Subcutaneous abdominal adipose tissue (tissue), 5 donors: ENCODE data around the gene VSX2.

Source experiments
- H3K27ac ChIP-seq: one replicate; pipeline ENCODE4 v1.7.0; 2013; ENCODE audit warnings: low read depth, mild to moderate bottlenecking, inconsistent platforms, low read length, moderate library complexity
- H3K27me3 ChIP-seq, 5 donors: one replicate each; pipeline ENCODE4 v1.7.0; 2013; ENCODE audit warnings: low read length in 5 of 5, inconsistent platforms in 1 of 5; ENCODE audit not compliant: control insufficient read depth in 5 of 5, insufficient read depth in 4 of 5
- H3K36me3 ChIP-seq, 5 donors: one replicate each; pipeline ENCODE4 v1.7.0; 2013; ENCODE audit warnings: low read length in 5 of 5; ENCODE audit not compliant: control insufficient read depth in 5 of 5, insufficient read depth in 5 of 5
- H3K4me1 ChIP-seq, 5 donors: one replicate each; pipeline ENCODE4 v1.7.0; 2013; ENCODE audit warnings: low read length in 5 of 5, mild to moderate bottlenecking in 3 of 5, moderate library complexity in 1 of 5; ENCODE audit not compliant: control insufficient read depth in 5 of 5, insufficient read depth in 5 of 5
- H3K4me3 ChIP-seq, 5 donors: one replicate each; pipeline ENCODE4 v1.7.0; 2013; ENCODE audit warnings: low read length in 5 of 5, low read depth in 1 of 5
- H3K9ac ChIP-seq, 5 donors: one replicate each; pipeline ENCODE4 v1.7.0; 2013; ENCODE audit warnings: low read length in 5 of 5, mild to moderate bottlenecking in 4 of 5, moderate library complexity in 3 of 5
- H3K9me3 ChIP-seq, 5 donors: one replicate each; pipeline ENCODE4 v1.7.0; 2013; ENCODE audit warnings: low read length in 5 of 5; ENCODE audit not compliant: control insufficient read depth in 5 of 5
- donor health status: healthy.
- donor health status: healthy.
- donor health status: healthy.
- donor health status: healthy.
- donor health status: healthy.

VSX2 gene

DNA sequence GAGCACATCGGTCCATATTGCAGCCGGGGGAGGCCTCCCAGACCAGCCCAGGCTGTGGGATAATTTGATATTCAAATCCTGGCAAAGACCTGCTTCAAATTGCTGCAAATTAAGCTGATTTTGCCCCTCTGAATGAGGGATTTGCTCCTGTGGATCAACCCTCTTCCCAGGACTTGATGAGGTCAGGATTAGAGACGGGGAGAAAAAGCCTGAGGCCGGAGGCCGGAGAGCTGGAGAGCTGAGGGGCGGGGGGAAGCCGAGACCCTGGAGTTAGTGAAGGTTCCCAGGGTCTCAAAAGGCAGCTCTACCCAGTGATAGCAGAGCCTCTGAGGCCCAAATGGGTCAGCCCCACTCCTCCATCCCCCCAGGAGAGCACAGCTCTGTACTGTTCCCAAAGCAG, 17.5 kb upstream of the VSX2 start:
- H3K27me3 ChIP-seq: peaks cover 17 to 37% (median 25%) of the 10 kb centered on the region in 5 donors

GRCh38 chr14:74223016-74223415, 16.2 kb upstream of the VSX2 start:
- Histone ChIP-seq H3K9me3 (no peaks in the 10 kb centered on the region), H3K4me3 (no peak overlapping the region), H3K9ac (no peak overlapping the region), H3K36me3 (no peaks in the 10 kb centered on the region), H3K27me3 (peaks cover 14 to 35% (median 24%) of the 10 kb centered on the region in 5 donors), H3K27ac (no peak overlapping the region), H3K4me1 (peaks cover 0 to 1% (median under 1%) of the 10 kb centered on the region in 5 donors)

More for the DNA sequence above, 17.5 kb upstream of the VSX2 start:
- no peaks in the 10 kb centered on the region for H3K9me3 ChIP-seq
- no peak overlapping the region for H3K4me3 ChIP-seq
- H3K9ac ChIP-seq: no peak overlapping the region
- H3K27ac ChIP-seq: no peak overlapping the region
- no peaks in the 10 kb centered on the region for H3K36me3 ChIP-seq
- H3K4me1 ChIP-seq: peaks cover 0 to 8% (median 5%) of the 10 kb centered on the region in 5 donors

DNA sequence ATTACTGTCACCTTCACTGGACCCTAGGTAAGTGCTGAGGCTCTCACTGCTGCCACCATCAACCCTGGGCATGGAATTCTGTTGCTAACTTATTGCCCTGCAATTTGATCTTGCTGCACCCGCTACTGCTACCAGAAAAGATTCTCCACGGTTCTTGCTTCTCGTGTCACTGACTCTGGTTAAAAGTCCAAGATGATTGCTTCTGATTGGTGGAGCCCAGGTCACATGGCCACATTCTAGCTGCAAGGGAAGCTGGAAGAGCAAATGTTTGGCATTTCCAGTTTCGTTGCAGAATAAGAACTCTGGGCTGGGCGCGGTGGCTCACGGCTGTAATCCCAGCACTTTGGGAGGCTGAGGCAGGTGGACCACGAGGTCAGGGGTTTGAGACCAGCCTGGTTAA, 7.5 kb upstream of the VSX2 start:
- peaks cover 8 to 14% (median 11%) of the 10 kb centered on the region in 5 donors for H3K27me3 ChIP-seq
- no peak overlapping the region for H3K27ac ChIP-seq
- no peaks in the 10 kb centered on the region for H3K36me3 ChIP-seq
- no peak overlapping the region for H3K9ac ChIP-seq
- no peak overlapping the region for H3K4me3 ChIP-seq
- H3K4me1 ChIP-seq: no peaks in the 10 kb centered on the region
- peaks cover 2 to 12% (median 10%) of the 10 kb centered on the region in 5 donors for H3K9me3 ChIP-seq

GRCh38 chr14:74235017-74235416, 4.2 kb upstream of the VSX2 start:
- Histone ChIP-seq H3K9me3 (peaks cover 2 to 12% (median 10%) of the 10 kb centered on the region in 5 donors), H3K9ac (no peak overlapping the region), H3K27ac (no peak overlapping the region), H3K4me3 (no peak overlapping the region), H3K27me3 (peaks cover 22 to 36% (median 33%) of the 10 kb centered on the region in 5 donors), H3K36me3 (no peaks in the 10 kb centered on the region), H3K4me1 (peaks cover 0 to 7% (median 5%) of the 10 kb centered on the region in 5 donors)

DNA sequence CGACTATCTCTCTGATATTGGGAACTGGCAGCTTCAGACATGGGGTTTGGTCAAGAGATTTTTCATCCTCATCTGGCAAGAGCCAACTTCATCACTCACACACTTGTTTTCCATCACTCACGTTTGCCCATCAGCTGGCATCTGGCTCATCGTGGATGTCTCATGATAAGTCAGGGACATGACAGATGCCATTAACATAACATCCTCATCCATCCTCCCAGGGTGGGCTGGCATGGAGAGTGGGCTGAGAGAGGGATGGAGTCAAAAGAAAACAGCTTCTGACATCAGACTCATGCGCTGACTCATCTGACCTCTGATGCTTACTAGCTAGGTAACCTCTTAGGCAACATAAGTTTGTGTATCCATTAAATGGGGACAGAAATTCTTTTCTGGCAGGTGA, 1.8 kb upstream of the VSX2 start:
- Histone ChIP-seq H3K9me3 (peaks cover 0 to 2% (median 1%) of the 10 kb centered on the region in 5 donors), H3K27me3 (peaks cover 30 to 56% (median 50%) of the 10 kb centered on the region in 5 donors), H3K27ac (no peak overlapping the region), H3K36me3 (no peaks in the 10 kb centered on the region), H3K4me1 (peaks cover 0 to 30% (median 25%) of the 10 kb centered on the region in 5 donors), H3K4me3 (no peak overlapping the region), H3K9ac (no peak overlapping the region)

DNA sequence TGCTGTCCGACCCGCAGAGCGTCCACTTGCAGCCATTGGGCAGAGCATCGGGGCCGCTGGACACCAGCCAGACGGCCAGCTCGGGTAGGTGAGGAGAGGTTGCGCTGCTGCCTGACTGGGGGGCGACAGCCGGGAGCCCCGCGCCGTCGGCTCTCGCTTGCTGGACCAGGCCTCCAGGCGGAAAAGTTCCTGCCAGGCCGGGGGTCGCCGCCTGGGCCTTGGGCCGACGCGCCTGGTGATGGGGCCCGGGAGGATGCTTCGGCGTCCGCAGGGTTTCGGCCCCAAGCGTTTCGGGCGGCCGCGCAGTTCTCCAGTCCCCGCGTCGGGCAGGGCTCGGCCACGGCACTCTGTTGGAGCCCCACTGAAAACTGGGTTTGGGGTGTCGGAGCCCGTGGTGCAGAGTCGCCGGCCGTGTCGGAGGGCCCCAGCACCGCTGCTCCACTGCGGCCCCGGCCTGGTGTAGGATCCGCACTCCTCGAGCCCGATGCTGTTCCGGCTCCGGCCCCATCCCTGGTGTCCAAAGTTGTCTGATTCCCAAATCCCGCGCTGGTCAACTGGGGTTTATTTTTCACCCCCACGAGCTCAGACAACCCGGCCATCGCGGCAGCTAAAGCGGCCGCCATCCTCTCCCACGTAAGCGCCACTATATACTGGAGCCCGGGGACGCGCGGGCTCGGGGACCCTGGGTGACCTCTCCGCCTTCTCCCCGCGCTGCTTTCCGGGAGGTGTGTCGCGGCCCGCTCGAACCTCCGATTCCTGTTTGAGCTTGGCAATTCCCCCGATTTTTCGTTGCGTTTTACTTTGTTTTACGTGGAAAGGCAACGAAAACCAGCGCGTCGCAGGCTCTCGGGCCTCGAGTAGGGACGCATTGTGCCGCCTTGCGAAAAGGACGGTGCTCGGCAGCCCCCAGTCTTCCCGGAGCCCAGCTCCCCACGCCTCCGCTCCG, 872 bp downstream of the VSX2 start:
- Histone ChIP-seq H3K9me3 (no peaks in the 10 kb centered on the region), H3K27ac (no peak overlapping the region), H3K4me1 (peaks cover 0 to 30% (median 25%) of the 10 kb centered on the region in 5 donors), H3K36me3 (no peaks in the 10 kb centered on the region), H3K9ac (peak overlapping the region in 2 of 5 donors; percentile 39 to 41), H3K27me3 (peaks cover 56 to 72% (median 67%) of the 10 kb centered on the region in 5 donors), H3K4me3 (peak overlapping the region in 4 of 5 donors; percentile 44 to 57 (median 52))

DNA sequence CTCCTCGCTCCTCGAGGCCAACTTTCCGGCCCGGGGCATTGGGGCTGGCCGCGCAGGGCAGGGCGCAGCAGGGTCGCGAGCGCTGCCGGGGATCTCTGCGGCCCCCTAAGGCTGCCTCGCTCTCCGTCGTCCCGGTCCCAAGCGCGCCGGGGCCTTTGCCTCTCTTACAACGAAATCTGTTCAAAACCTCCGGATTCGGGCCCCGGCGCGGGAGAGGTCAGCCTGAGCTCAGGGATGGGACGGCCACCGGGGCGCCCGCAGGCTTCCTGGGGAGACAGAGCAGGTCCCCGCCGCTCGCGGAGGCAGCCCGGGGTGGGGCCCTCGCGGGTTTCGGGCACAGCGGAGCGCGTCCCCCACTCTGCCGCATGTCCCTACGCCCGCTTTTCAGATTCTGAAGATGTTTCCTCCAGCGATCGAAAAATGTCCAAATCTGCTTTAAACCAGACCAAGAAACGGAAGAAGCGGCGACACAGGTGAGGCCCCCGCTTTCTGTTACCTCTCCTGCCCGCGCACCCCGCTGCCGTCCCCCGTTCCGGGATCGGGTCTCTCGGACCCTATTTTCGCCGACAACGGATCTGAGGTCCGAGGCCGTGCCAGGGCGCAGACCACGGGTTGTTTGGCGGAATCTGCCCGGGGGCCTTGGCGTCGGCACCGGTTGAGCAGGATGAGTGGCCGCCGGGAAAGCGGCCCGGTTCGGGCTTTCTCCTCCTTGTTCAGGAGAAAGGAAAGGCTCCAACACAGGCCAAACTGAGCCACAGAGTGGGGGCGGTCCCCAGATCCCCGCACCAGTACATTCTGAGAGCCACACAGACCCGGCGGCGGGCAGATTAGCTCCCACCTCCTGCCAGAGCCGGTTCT, 1.8 kb downstream of the VSX2 start:
- H3K27me3 ChIP-seq: peaks cover 60 to 81% (median 74%) of the 10 kb centered on the region in 5 donors
- no peak overlapping the region for H3K27ac ChIP-seq
- H3K4me1 ChIP-seq: peaks cover 0 to 30% (median 25%) of the 10 kb centered on the region in 5 donors
- H3K9ac ChIP-seq: peak overlapping the region in 2 of 5 donors; percentile 39 to 41
- no peaks in the 10 kb centered on the region for H3K9me3 ChIP-seq
- peak overlapping the region in 4 of 5 donors; percentile 44 to 57 (median 52) for H3K4me3 ChIP-seq
- no peaks in the 10 kb centered on the region for H3K36me3 ChIP-seq

- Histone ChIP-seq H3K27me3 (peaks cover 63 to 87% (median 79%) of the 10 kb centered on the region in 5 donors), H3K27ac (no peak overlapping the region), H3K9me3 (no peaks in the 10 kb centered on the region), H3K9ac (no peak overlapping the region), H3K4me3 (peak overlapping the region in 2 of 5 donors; percentile 50 to 55), H3K4me1 (peaks cover 0 to 30% (median 25%) of the 10 kb centered on the region in 5 donors), H3K36me3 (no peaks in the 10 kb centered on the region)
Measured at GRCh38 chr14:74241652-74242017, 2.4 kb downstream of the VSX2 start.

- H3K27me3 ChIP-seq: peaks cover 65 to 91% (median 85%) of the 10 kb centered on the region in 5 donors
Measured at GRCh38 chr14:74242021-74242779, 3.0 kb downstream of the VSX2 start.

More at GRCh38 chr14:74242021-74242779, 3.0 kb downstream of the VSX2 start:
- Histone ChIP-seq H3K4me1 (peaks cover 0 to 30% (median 25%) of the 10 kb centered on the region in 5 donors), H3K4me3 (no peak overlapping the region), H3K9me3 (no peaks in the 10 kb centered on the region), H3K36me3 (no peaks in the 10 kb centered on the region), H3K27ac (no peak overlapping the region), H3K9ac (no peak overlapping the region)
